HCEC 1CT (cell line): ENCODE results near the gene TCP11L2.

ENCODE experiments used
- DNase-seq: peaks from one replicate; pipeline ENCODE4 v3.0.0-alpha.2; 2017

TCP11L2 gene

GRCh38 chr12:106302401-106303201 lies at the start of gene TCP11L2:
TCP11L2 (plus strand) TSS chr12:106302733; CDS start chr12:106311076, 8,343 bp downstream.
- peak; percentile 73 for DNase-seq

- no peak for DNase-seq
These were observed 47.8 kb upstream of the TCP11L2 start for GRCh38 chr12:106254724-106255123.

- DNase-seq: no peak
These were observed 47.0 kb upstream of the TCP11L2 start for GRCh38 chr12:106255493-106255892.

GRCh38 chr12:106255952-106256351 lies 46.6 kb upstream of the TCP11L2 start:
- no peak for DNase-seq

GRCh38 chr12:106256524-106256923 lies 46.0 kb upstream of the TCP11L2 start:
- no peak for DNase-seq

GRCh38 chr12:106258226-106258625 lies 44.3 kb upstream of the TCP11L2 start:
- no peak for DNase-seq

GRCh38 chr12:106258935-106259334 lies 43.6 kb upstream of the TCP11L2 start:
- no peak for DNase-seq

- no peak for DNase-seq
These were observed 37.4 kb upstream of the TCP11L2 start for GRCh38 chr12:106265116-106265515.

GRCh38 chr12:106267535-106267934 lies 35.0 kb upstream of the TCP11L2 start:
- DNase-seq: no peak

- no peak for DNase-seq
These were observed 33.3 kb upstream of the TCP11L2 start for GRCh38 chr12:106269150-106269771.

- no peak for DNase-seq
These were observed 30.7 kb upstream of the TCP11L2 start for GRCh38 chr12:106271575-106272505.

- no peak for DNase-seq
These were observed 29.0 kb upstream of the TCP11L2 start for GRCh38 chr12:106273491-106273890.

GRCh38 chr12:106274012-106274411 lies 28.5 kb upstream of the TCP11L2 start:
- DNase-seq: no peak

- DNase-seq: no peak
These were observed 27.9 kb upstream of the TCP11L2 start for GRCh38 chr12:106274575-106275121.

- no peak for DNase-seq
These were observed 27.1 kb upstream of the TCP11L2 start for GRCh38 chr12:106275458-106275857.

GRCh38 chr12:106276032-106276740 lies 26.3 kb upstream of the TCP11L2 start:
- DNase-seq: no peak

GRCh38 chr12:106280106-106280505 lies 22.4 kb upstream of the TCP11L2 start:
- no peak for DNase-seq

GRCh38 chr12:106281056-106281782 lies 21.3 kb upstream of the TCP11L2 start:
- no peak for DNase-seq

- DNase-seq: no peak
These were observed 20.7 kb upstream of the TCP11L2 start for GRCh38 chr12:106281804-106282203.

GRCh38 chr12:106282457-106283097 lies 20.0 kb upstream of the TCP11L2 start:
- peak; percentile 67 for DNase-seq
